ENCODE data around the gene TMSB4Y. TPM values are rescaled to one million over a fixed set of nuclear protein-coding genes. Genes with fewer than 3 reads are reported as not detected.

Gene TMSB4Y
- total and polyA plus RNA-seq, 4 donors: 0.38 to 0.79 TPM; not detected in 2

DNA sequence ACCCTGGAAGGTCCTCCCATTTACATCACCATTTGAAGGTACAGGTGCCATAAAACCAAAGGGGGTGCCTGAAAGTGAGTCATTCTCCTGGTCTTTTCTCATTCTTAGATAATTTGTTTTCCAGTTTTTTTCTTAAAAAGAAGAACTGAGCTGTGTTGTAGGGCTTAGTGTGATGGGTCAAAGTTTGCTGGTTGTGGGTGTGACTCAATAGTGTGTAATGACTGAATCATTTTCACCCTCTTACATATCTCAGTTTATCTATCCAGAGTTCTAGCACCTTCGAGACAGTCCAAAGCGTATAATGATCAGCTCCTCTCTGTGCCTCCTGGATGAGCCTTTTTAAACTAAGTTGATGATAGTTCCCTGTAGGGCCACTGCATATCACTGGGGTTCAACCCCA lies 32.6 kb upstream of the TMSB4Y start:
- DNase-seq (ENCODE audit: low spot score): no peak
- Histone ChIP-seq H3K9ac (ENCODE audit: low read depth in 1 of 2, low read length in 2 of 2) (no peak overlapping the region), H3K36me3 (ENCODE audit: control insufficient read depth in 4 of 4, insufficient read depth in 3 of 4, low read depth in 1 of 4, low read length in 3 of 4) (no peaks in the 10 kb centered on the region), H3K4me1 (ENCODE audit: control insufficient read depth in 4 of 4, insufficient read depth in 4 of 4, low read length in 3 of 4) (no peaks in the 10 kb centered on the region), H3K9me3 (ENCODE audit: control insufficient read depth in 4 of 4, low read length in 3 of 4) (no peaks in the 10 kb centered on the region), H3K27ac (ENCODE audit: low read depth in 1 of 2, low read length in 2 of 2) (no peak overlapping the region), H3K27me3 (ENCODE audit: control insufficient read depth in 4 of 4, insufficient read depth in 4 of 4, low read length in 3 of 4) (no peaks in the 10 kb centered on the region), H3K4me3 (ENCODE audit: low read depth in 1 of 3, low read length in 3 of 3) (no peak overlapping the region)
- TF ChIP-seq RAD21 (IDR thresholded peaks at IDR 0.05): no peak
- no peak for TF ChIP-seq HNF4G (IDR thresholded peaks at IDR 0.05)
- TF ChIP-seq TAF1 (conservative IDR thresholded peaks at IDR 0.05): no peak
- no peak for TF ChIP-seq EGR1 (IDR thresholded peaks at IDR 0.05; ENCODE audit: low read depth in 2 of 2)
- TF ChIP-seq, protein P1, sequence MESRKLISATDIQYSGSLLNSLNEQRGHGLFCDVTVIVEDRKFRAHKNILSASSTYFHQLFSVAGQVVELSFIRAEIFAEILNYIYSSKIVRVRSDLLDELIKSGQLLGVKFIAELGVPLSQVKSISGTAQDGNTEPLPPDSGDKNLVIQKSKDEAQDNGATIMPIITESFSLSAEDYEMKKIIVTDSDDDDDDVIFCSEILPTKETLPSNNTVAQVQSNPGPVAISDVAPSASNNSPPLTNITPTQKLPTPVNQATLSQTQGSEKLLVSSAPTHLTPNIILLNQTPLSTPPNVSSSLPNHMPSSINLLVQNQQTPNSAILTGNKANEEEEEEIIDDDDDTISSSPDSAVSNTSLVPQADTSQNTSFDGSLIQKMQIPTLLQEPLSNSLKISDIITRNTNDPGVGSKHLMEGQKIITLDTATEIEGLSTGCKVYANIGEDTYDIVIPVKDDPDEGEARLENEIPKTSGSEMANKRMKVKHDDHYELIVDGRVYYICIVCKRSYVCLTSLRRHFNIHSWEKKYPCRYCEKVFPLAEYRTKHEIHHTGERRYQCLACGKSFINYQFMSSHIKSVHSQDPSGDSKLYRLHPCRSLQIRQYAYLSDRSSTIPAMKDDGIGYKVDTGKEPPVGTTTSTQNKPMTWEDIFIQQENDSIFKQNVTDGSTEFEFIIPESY (IDR thresholded peaks at IDR 0.05): no peak
- no peak for TF ChIP-seq HNF4A (conservative IDR thresholded peaks at IDR 0.05)
- no peak for TF ChIP-seq RXRA (IDR thresholded peaks at IDR 0.05)
- no peak for TF ChIP-seq GABPA (IDR thresholded peaks at IDR 0.05 in 1 of 2, conservative IDR thresholded peaks at IDR 0.05 in 1 of 2)
- no peak for TF ChIP-seq JUND (IDR thresholded peaks at IDR 0.05)
- no peak for TF ChIP-seq YY1 (IDR thresholded peaks at IDR 0.05)
- no peak for TF ChIP-seq SP1 (IDR thresholded peaks at IDR 0.05)
- TF ChIP-seq NR2F2 (IDR thresholded peaks at IDR 0.05): no peak
- TF ChIP-seq, protein P2, sequence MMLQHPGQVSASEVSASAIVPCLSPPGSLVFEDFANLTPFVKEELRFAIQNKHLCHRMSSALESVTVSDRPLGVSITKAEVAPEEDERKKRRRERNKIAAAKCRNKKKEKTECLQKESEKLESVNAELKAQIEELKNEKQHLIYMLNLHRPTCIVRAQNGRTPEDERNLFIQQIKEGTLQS (IDR thresholded peaks at IDR 0.05): no peak
- TF ChIP-seq, protein P3, sequence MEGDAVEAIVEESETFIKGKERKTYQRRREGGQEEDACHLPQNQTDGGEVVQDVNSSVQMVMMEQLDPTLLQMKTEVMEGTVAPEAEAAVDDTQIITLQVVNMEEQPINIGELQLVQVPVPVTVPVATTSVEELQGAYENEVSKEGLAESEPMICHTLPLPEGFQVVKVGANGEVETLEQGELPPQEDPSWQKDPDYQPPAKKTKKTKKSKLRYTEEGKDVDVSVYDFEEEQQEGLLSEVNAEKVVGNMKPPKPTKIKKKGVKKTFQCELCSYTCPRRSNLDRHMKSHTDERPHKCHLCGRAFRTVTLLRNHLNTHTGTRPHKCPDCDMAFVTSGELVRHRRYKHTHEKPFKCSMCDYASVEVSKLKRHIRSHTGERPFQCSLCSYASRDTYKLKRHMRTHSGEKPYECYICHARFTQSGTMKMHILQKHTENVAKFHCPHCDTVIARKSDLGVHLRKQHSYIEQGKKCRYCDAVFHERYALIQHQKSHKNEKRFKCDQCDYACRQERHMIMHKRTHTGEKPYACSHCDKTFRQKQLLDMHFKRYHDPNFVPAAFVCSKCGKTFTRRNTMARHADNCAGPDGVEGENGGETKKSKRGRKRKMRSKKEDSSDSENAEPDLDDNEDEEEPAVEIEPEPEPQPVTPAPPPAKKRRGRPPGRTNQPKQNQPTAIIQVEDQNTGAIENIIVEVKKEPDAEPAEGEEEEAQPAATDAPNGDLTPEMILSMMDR (IDR thresholded peaks at IDR 0.05; ENCODE audit: low read depth, low read length, missing input control): no peak
- TF ChIP-seq, protein P4, sequence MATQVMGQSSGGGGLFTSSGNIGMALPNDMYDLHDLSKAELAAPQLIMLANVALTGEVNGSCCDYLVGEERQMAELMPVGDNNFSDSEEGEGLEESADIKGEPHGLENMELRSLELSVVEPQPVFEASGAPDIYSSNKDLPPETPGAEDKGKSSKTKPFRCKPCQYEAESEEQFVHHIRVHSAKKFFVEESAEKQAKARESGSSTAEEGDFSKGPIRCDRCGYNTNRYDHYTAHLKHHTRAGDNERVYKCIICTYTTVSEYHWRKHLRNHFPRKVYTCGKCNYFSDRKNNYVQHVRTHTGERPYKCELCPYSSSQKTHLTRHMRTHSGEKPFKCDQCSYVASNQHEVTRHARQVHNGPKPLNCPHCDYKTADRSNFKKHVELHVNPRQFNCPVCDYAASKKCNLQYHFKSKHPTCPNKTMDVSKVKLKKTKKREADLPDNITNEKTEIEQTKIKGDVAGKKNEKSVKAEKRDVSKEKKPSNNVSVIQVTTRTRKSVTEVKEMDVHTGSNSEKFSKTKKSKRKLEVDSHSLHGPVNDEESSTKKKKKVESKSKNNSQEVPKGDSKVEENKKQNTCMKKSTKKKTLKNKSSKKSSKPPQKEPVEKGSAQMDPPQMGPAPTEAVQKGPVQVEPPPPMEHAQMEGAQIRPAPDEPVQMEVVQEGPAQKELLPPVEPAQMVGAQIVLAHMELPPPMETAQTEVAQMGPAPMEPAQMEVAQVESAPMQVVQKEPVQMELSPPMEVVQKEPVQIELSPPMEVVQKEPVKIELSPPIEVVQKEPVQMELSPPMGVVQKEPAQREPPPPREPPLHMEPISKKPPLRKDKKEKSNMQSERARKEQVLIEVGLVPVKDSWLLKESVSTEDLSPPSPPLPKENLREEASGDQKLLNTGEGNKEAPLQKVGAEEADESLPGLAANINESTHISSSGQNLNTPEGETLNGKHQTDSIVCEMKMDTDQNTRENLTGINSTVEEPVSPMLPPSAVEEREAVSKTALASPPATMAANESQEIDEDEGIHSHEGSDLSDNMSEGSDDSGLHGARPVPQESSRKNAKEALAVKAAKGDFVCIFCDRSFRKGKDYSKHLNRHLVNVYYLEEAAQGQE (IDR thresholded peaks at IDR 0.05): no peak
- no peak for TF ChIP-seq FOXA1 (IDR thresholded peaks at IDR 0.05)
- no peak for TF ChIP-seq FOXA2 (IDR thresholded peaks at IDR 0.05)
- TF ChIP-seq, protein P5, sequence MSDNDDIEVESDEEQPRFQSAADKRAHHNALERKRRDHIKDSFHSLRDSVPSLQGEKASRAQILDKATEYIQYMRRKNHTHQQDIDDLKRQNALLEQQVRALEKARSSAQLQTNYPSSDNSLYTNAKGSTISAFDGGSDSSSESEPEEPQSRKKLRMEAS (IDR thresholded peaks at IDR 0.05): no peak
- 83% methylated on average over 2 of the region's 2 CpGs for WGBS

Data from liver (tissue), 9 donors.